IMR-90 (cell line): ENCODE data around the gene PPP6R1. TPM values are rescaled to one million over a fixed set of nuclear protein-coding genes. Genes with fewer than 3 reads are reported as not detected.

Source experiments
- ATAC-seq: fragments of 200-7000 bp; cut with Tn5 transposase; 2 replicates; pipeline ENCODE4 v1.9.1; 2020; ENCODE audit warnings: low read depth, mild to moderate bottlenecking, moderate library complexity
- BruUV-seq: library from RNA; stranded (reverse); fragments of 400-500 nt; replicated peaks from 2 replicates; lab custom pipeline; 2021; lab: Mats Ljungman, UMichigan
- CTCF ChIA-PET: fragments of 300-600 bp; formaldehyde crosslinking; extraction: SDS; loops from one replicate; lab custom pipeline; 2021; ENCODE audit warnings: antibody characterized with exemption; lab: Yijun Ruan, JAX
- POLR2A ChIA-PET: fragments of 300-600 bp; sonication (Branson Sonifier 250); formaldehyde crosslinking; loops from one replicate; lab custom pipeline; 2022; ENCODE audit warnings: antibody characterized with exemption; ENCODE audit not compliant: unreplicated experiment; lab: Charles Lee
- DNase-seq: peaks from one replicate; pipeline ENCODE4 v3.0.0; 2013
- H2AFZ ChIP-seq: replicated peaks from 2 replicates; pipeline ENCODE3; 2013; ENCODE audit warnings: low read length, mild to moderate bottlenecking; ENCODE audit not compliant: poor library complexity
- H2AK5ac ChIP-seq: 2 replicates; pipeline ENCODE4 v1.6.1; 2013; ENCODE audit warnings: low read depth, low read length, inconsistent platforms
- H2AK9ac ChIP-seq: replicated peaks from 2 replicates; pipeline ENCODE3; 2013; ENCODE audit warnings: mild to moderate bottlenecking, low read depth, low read length, moderate library complexity; ENCODE audit not compliant: poor library complexity
- H2BK120ac ChIP-seq: 2 replicates; pipeline ENCODE4 v1.6.1; 2013; ENCODE audit warnings: low read depth, low read length, inconsistent platforms
- H2BK15ac ChIP-seq: 3 replicates; pipeline ENCODE4 v1.6.1; 2013; ENCODE audit warnings: low read depth, low read length, inconsistent platforms
- H2BK20ac ChIP-seq: 2 replicates; pipeline ENCODE4 v1.6.1; 2013; ENCODE audit warnings: low read depth, mild to moderate bottlenecking, inconsistent platforms, low read length, moderate library complexity
- H2BK5ac ChIP-seq: 2 replicates; pipeline ENCODE4 v1.6.1; 2013; ENCODE audit warnings: mild to moderate bottlenecking, low read depth, low read length, inconsistent platforms; ENCODE audit not compliant: poor library complexity, severe bottlenecking
- H3K14ac ChIP-seq: replicated peaks from 2 replicates; pipeline ENCODE4 v1.6.1; 2013; ENCODE audit warnings: low read depth, low read length, inconsistent platforms
- H3K18ac ChIP-seq: 2 replicates; pipeline ENCODE4 v1.6.1; 2013; ENCODE audit warnings: low read depth, low read length, control low read depth
- H3K23ac ChIP-seq: 2 replicates; pipeline ENCODE4 v1.6.1; 2013; ENCODE audit warnings: low read depth, low read length, inconsistent platforms
- H3K27ac ChIP-seq: 2 replicates; pipeline ENCODE4 v1.5.1; 2013; ENCODE audit warnings: mild to moderate bottlenecking, control low read depth, low read length; ENCODE audit not compliant: insufficient read depth
- H3K27me3 ChIP-seq: 2 replicates; pipeline ENCODE4 v1.6.1; 2013; ENCODE audit warnings: low read length; ENCODE audit not compliant: control insufficient read depth, insufficient read depth
- H3K36me3 ChIP-seq: 2 replicates; pipeline ENCODE4 v1.6.1; 2013; ENCODE audit warnings: low read length, mixed read lengths; ENCODE audit not compliant: control insufficient read depth, insufficient read depth
- H3K4ac ChIP-seq: 2 replicates; pipeline ENCODE4 v1.6.1; 2013; ENCODE audit warnings: low read depth, low read length, inconsistent platforms
- H3K4me1 ChIP-seq: 2 replicates; pipeline ENCODE4 v1.6.1; 2013; ENCODE audit warnings: low read length, mixed read lengths; ENCODE audit not compliant: control insufficient read depth, insufficient read depth
- H3K4me2 ChIP-seq: 2 replicates; pipeline ENCODE4 v1.6.1; 2013; ENCODE audit warnings: low read depth, mild to moderate bottlenecking, control low read depth, low read length, moderate library complexity
- H3K4me3 ChIP-seq: 2 replicates; pipeline ENCODE4 v1.5.1; 2013; ENCODE audit warnings: low read depth, mild to moderate bottlenecking, control low read depth, low read length, moderate library complexity; ENCODE audit not compliant: insufficient read depth
- H3K56ac ChIP-seq: 2 replicates; pipeline ENCODE4 v1.6.1; 2013; ENCODE audit warnings: low read length, inconsistent platforms; ENCODE audit not compliant: insufficient read depth; ENCODE audit errors: extremely low read depth
- H3K79me1 ChIP-seq, 2 experiments: 2 replicates each; pipeline ENCODE4 v1.6.1; 2013; ENCODE audit warnings: low read length in 2 of 2, inconsistent platforms in 1 of 2, low read depth in 1 of 2
- H3K9ac ChIP-seq: 2 replicates; pipeline ENCODE4 v1.6.1; 2013; ENCODE audit warnings: low read depth, low read length, control low read depth
- H3K9me1 ChIP-seq: 2 replicates; pipeline ENCODE4 v1.6.1; 2013; ENCODE audit warnings: low read length, inconsistent platforms; ENCODE audit not compliant: insufficient read depth
- H3K9me3 ChIP-seq: 2 replicates; pipeline ENCODE4 v1.6.1; 2013; ENCODE audit warnings: low read length; ENCODE audit not compliant: control insufficient read depth, insufficient read depth
- H4K20me1 ChIP-seq: 2 replicates; pipeline ENCODE4 v1.6.1; 2013; ENCODE audit warnings: low read length, inconsistent platforms; ENCODE audit not compliant: insufficient read depth
- H4K5ac ChIP-seq: 2 replicates; pipeline ENCODE4 v1.6.1; 2013; ENCODE audit warnings: mild to moderate bottlenecking, low read depth, low read length, control low read depth
- H4K8ac ChIP-seq, 2 experiments: 2 replicates each; pipeline ENCODE4 v1.6.1; 2013; ENCODE audit warnings: low read depth in 2 of 2, low read length in 2 of 2, control low read depth in 1 of 2, inconsistent platforms in 1 of 2
- H4K91ac ChIP-seq: 2 replicates; pipeline ENCODE4 v1.6.1; 2013; ENCODE audit warnings: low read depth, low read length, inconsistent platforms; ENCODE audit not compliant: insufficient read depth
- BHLHE40 ChIP-seq: fragments of 150-350 bp; IDR thresholded peaks from 2 replicates; pipeline ENCODE4 v1.6.1; 2016; ENCODE audit warnings: mild to moderate bottlenecking, low read depth, low read length
- CEBPB ChIP-seq: IDR thresholded peaks from 2 replicates; pipeline ENCODE4 v1.6.1; 2012; ENCODE audit warnings: low read depth, low read length, improper control_type of control experiment
- CHD1 ChIP-seq: IDR thresholded peaks from 2 replicates; pipeline ENCODE4 v1.6.1; 2012; ENCODE audit warnings: low read depth, low read length, improper control_type of control experiment
- FOS ChIP-seq: fragments of 150-350 bp; IDR thresholded peaks from 2 replicates; pipeline ENCODE4 v1.6.1; 2016; ENCODE audit warnings: low read depth, low read length
- MAFK ChIP-seq: IDR thresholded peaks from 2 replicates; pipeline ENCODE4 v1.6.1; 2012; ENCODE audit warnings: low read depth, low read length, improper control_type of control experiment
- MAZ ChIP-seq: IDR thresholded peaks from 2 replicates; pipeline ENCODE4 v1.6.1; 2012; ENCODE audit warnings: low read depth, mild to moderate bottlenecking, low read length, improper control_type of control experiment, moderate library complexity, borderline replicate concordance
- MXI1 ChIP-seq: IDR thresholded peaks from 2 replicates; pipeline ENCODE4 v1.6.1; 2012; ENCODE audit warnings: low read depth, mild to moderate bottlenecking, low read length, moderate library complexity, borderline replicate concordance
- NFE2L2 ChIP-seq: fragments of 150-350 bp; IDR thresholded peaks from 2 replicates; pipeline ENCODE4 v1.6.1; 2016; ENCODE audit warnings: low read depth, mild to moderate bottlenecking, low read length
- POLR2A ChIP-seq: IDR thresholded peaks from 2 replicates; pipeline ENCODE4 v1.6.1; 2012; ENCODE audit warnings: mild to moderate bottlenecking, low read depth, low read length
- RAD21 ChIP-seq: IDR thresholded peaks from 2 replicates; pipeline ENCODE4 v1.6.1; 2012; ENCODE audit warnings: low read length, improper control_type of control experiment
- RCOR1 ChIP-seq: IDR thresholded peaks from 2 replicates; pipeline ENCODE4 v1.6.1; 2012; ENCODE audit warnings: mild to moderate bottlenecking, low read length, improper control_type of control experiment; ENCODE audit not compliant: insufficient replicate concordance
- RFX5 ChIP-seq: IDR thresholded peaks from 2 replicates; pipeline ENCODE4 v1.8.0; 2012; ENCODE audit warnings: low read depth, mild to moderate bottlenecking, low read length, moderate library complexity
- SMC3 ChIP-seq: fragments of 150-350 bp; IDR thresholded peaks from 2 replicates; pipeline ENCODE4 v1.6.1; 2016; ENCODE audit warnings: low read depth, mild to moderate bottlenecking, antibody characterized with exemption, low read length, moderate library complexity
- WGBS, 2 experiments: methylation state at CpG; one replicate each; pipeline versions ENCODE4 v1.1.5 to v1.1.7; 2013; ENCODE audit warnings: missing lambda C conversion rate in 2 of 2; ENCODE audit not compliant: insufficient read length in 1 of 2; ENCODE audit errors: extremely low coverage in 2 of 2; 5-methylcytosine and 5-hydroxymethylcytosine counted together
- dilution Hi-C: fragments of 300-500 bp; cut with HindIII; formaldehyde crosslinking; loops from one replicate; pipeline ENCODE4 v1.14.3; 2018; ENCODE audit warnings: low sequenced_read_pairs; ENCODE audit not compliant: unreplicated experiment
- in situ Hi-C: fragments of 300-500 bp; cut with MboI; formaldehyde crosslinking; loops from 3 replicates; pipeline ENCODE4 v1.14.3; 2019; ENCODE audit warnings: low sequenced_read_pairs, inconsistent platforms, mixed read lengths
- intact Hi-C: fragments of 100-400 bp; cut with micrococcal nuclease; formaldehyde crosslinking; loops from 2 replicates; pipeline ENCODE4 v1.10.0; 2022
- polyA plus RNA-seq, 3 experiments: library from polyadenylated mRNA; depleted of rRNA; stranded (reverse); fragments of >200 nt; gene quantifications; 2 replicates each; pipeline ENCODE4 v1.2.3, GENCODE V29; 2012; ENCODE audit warnings: low replicate concordance in 1 of 3
- total RNA-seq: library from RNA; depleted of rRNA; stranded (reverse); fragments of >200 nt; gene quantifications from 2 replicates; pipeline ENCODE4 v1.2.3, GENCODE V29; 2012
- TF ChIP-seq, protein P1 (sequence below): fragments of 150-350 bp; IDR thresholded peaks from 2 replicates; pipeline ENCODE4 v1.6.1; 2017; ENCODE audit warnings: mild to moderate bottlenecking, antibody characterized with exemption, low read length, low read depth
- TF ChIP-seq, protein P2 (sequence below): fragments of 150-350 bp; IDR thresholded peaks from 2 replicates; pipeline ENCODE4 v1.6.1; 2016; ENCODE audit warnings: low read depth, mild to moderate bottlenecking, low read length, moderate library complexity, borderline replicate concordance
- TF ChIP-seq, protein P3 (sequence below): conservative IDR thresholded peaks from 2 replicates; pipeline ENCODE4 v1.5.1; 2012; ENCODE audit warnings: mild to moderate bottlenecking, low read depth, low read length, improper control_type of control experiment

The PPP6R1 gene
- total and polyA plus RNA-seq, 2 of the 4 experiments (the other 2 are of a cell fraction) = 19.9 to 50.2 TPM

DNA sequence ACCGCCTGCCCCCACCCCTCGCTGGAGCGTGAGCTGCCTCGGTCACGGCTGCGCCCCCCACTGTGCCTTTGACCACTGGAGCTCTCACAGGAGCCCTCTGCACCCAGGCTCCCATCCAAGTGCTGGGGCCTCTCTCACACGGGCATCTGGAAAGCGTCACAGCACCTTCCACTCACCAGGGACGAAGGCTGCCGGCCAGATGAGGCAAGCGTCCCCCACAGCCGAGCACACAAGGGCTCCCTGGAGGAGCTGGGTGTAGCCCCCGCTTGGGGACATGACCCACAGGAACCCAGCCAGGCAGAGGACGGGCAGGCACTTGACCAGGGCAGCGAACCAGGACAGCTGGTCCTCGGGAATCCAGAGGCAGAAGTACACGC, 30.8 kb downstream of the PPP6R1 start:
- Histone ChIP-seq H2BK15ac (no peak overlapping the region), H3K9me1 (0 out of 2 replicates have a peak, but pooled peaks cover 6% of the 10 kb centered on the region), H2BK120ac (no peak overlapping the region), H3K9me3 (no peaks in the 10 kb centered on the region), H2AK9ac (peak overlapping the region; percentile 16), H2AFZ (no peak overlapping the region), H3K27me3 (no peaks in the 10 kb centered on the region), H3K23ac (no peak overlapping the region), H3K56ac (no peak overlapping the region), H4K8ac (no peak overlapping the region), H4K91ac (no peak overlapping the region), H2AK5ac (no peak overlapping the region), H3K18ac (no peak overlapping the region), H4K20me1 (peaks cover 15% of the 10 kb centered on the region), H3K36me3 (peaks cover 49% of the 10 kb centered on the region), H3K79me1 (peaks cover 0 to 8% of the 10 kb centered on the region in 2 experiments; a peak in 1 of 4 replicates), H2BK5ac (no peak overlapping the region), H3K14ac (no peak overlapping the region), H3K4ac (no peak overlapping the region), H3K4me3 (no peak overlapping the region), H3K4me1 (no peaks in the 10 kb centered on the region), H2BK20ac (no peak overlapping the region), H3K4me2 (no peak overlapping the region), H4K5ac (no peak overlapping the region), H3K27ac (no peak overlapping the region), H3K9ac (no peak overlapping the region)
- ChIA-PET CTCF (no interaction called here), POLR2A (no interaction called here)
- TF ChIP-seq CHD1 = no peak
- TF ChIP-seq, protein P1, sequence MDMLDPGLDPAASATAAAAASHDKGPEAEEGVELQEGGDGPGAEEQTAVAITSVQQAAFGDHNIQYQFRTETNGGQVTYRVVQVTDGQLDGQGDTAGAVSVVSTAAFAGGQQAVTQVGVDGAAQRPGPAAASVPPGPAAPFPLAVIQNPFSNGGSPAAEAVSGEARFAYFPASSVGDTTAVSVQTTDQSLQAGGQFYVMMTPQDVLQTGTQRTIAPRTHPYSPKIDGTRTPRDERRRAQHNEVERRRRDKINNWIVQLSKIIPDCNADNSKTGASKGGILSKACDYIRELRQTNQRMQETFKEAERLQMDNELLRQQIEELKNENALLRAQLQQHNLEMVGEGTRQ = no peak
- no peak for TF ChIP-seq RAD21
- TF ChIP-seq, protein P2, sequence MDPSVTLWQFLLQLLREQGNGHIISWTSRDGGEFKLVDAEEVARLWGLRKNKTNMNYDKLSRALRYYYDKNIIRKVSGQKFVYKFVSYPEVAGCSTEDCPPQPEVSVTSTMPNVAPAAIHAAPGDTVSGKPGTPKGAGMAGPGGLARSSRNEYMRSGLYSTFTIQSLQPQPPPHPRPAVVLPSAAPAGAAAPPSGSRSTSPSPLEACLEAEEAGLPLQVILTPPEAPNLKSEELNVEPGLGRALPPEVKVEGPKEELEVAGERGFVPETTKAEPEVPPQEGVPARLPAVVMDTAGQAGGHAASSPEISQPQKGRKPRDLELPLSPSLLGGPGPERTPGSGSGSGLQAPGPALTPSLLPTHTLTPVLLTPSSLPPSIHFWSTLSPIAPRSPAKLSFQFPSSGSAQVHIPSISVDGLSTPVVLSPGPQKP = no peak
- no peak for TF ChIP-seq FOS
- TF ChIP-seq RCOR1 = no peak
- no peak for TF ChIP-seq NFE2L2
- TF ChIP-seq RFX5 = no peak
- TF ChIP-seq MAFK = no peak
- TF ChIP-seq POLR2A = no peak
- TF ChIP-seq SMC3 = no peak
- TF ChIP-seq CEBPB = no peak
- no peak for TF ChIP-seq MAZ
- TF ChIP-seq MXI1 = no peak
- TF ChIP-seq BHLHE40 = no peak
- TF ChIP-seq, protein P3, sequence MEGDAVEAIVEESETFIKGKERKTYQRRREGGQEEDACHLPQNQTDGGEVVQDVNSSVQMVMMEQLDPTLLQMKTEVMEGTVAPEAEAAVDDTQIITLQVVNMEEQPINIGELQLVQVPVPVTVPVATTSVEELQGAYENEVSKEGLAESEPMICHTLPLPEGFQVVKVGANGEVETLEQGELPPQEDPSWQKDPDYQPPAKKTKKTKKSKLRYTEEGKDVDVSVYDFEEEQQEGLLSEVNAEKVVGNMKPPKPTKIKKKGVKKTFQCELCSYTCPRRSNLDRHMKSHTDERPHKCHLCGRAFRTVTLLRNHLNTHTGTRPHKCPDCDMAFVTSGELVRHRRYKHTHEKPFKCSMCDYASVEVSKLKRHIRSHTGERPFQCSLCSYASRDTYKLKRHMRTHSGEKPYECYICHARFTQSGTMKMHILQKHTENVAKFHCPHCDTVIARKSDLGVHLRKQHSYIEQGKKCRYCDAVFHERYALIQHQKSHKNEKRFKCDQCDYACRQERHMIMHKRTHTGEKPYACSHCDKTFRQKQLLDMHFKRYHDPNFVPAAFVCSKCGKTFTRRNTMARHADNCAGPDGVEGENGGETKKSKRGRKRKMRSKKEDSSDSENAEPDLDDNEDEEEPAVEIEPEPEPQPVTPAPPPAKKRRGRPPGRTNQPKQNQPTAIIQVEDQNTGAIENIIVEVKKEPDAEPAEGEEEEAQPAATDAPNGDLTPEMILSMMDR = no peak
- in situ Hi-C loops = no loop called here
- ATAC-seq (no peak), DNase-seq (no peak)
- no TSS peak for BruUV-seq
- dilution Hi-C loops = no loop called here
- intact Hi-C loops = no loop called here
- WGBS, 2 experiments = 40% methylated on average over 1 of the region's 17 CpGs; no CpG with 5 or more reads in 1 of the 2 experiments
